ENCODE data around the gene ANKRD66.
"Not testable (repeated sequence)": the region's sequence is repeated elsewhere in the genome, so short reads cannot be mapped to it uniquely, and the experiment has no call there.

ANKRD66 gene

DNA sequence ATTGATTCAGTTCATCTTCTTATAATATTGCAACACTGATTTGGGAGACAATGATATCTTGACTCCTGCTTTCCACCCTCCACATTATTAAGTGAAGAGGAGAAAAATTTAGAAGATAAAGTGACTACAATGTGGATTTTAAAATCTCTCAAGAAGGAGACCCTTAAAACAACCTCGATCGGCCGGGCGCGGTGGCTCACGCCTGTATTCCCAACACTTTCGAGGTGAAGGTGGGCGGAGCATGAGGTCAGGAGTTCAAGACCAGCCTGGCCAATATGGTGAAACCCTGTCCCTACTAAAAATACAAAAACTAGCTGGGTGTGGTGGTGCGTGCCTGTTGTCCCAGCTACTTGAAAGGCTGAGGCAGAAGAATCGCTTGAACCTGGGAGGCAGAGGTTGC, 17.5 kb downstream of the ANKRD66 start:
- ATAC-seq, result not testable (repeated sequence)

DNA sequence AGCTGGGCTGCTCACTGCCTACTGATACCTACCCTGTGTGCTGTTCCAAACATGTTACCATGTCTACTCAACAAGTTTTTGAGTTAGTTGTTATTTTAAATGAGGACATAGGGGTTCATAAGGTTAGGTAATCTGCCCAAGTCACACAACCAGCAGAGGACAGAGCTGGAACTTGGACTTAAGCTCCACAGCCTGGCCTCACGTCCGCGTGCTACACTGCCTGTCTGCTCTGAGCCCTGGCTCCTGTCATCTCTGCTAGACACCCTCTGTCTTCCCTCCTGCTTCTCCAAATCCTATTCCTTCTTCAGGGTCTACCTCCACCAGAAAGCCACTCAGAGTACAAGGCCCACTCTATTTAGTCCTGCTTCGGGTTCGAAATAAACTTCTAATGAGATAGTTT, 18.2 kb downstream of the ANKRD66 start:
- ATAC-seq, result no peak
- TF ChIP-seq ARNTL (CRISPR knock-in tag; IDR thresholded peaks at IDR 0.05; ENCODE audit: borderline replicate concordance, low read depth) (no peak), RARB (CRISPR knock-in tag; IDR thresholded peaks at IDR 0.05) (no peak), OSR1 (CRISPR knock-in tag; IDR thresholded peaks at IDR 0.05) (no peak), ZNF70 (CRISPR knock-in tag; IDR thresholded peaks at IDR 0.05) (no peak), ZNF8 (CRISPR knock-in tag; IDR thresholded peaks at IDR 0.05) (no peak), ZNF565 (CRISPR knock-in tag; conservative IDR thresholded peaks at IDR 0.05; ENCODE audit: low read depth) (no peak), SNAI2 (CRISPR knock-in tag; IDR thresholded peaks at IDR 0.05) (no peak), GLIS3 (CRISPR knock-in tag; IDR thresholded peaks at IDR 0.05) (no peak), TOX (CRISPR knock-in tag; IDR thresholded peaks at IDR 0.05; ENCODE audit: borderline replicate concordance) (no peak), ISL1 (CRISPR knock-in tag; IDR thresholded peaks at IDR 0.05) (no peak), ZFP3 (CRISPR knock-in tag; IDR thresholded peaks at IDR 0.05) (no peak), ZC3H10 (CRISPR knock-in tag; IDR thresholded peaks at IDR 0.05) (no peak), ZFP30 (CRISPR knock-in tag; IDR thresholded peaks at IDR 0.05) (no peak), PPARA (CRISPR knock-in tag; IDR thresholded peaks at IDR 0.05; ENCODE audit: borderline replicate concordance) (no peak), BACH2 (CRISPR knock-in tag; IDR thresholded peaks at IDR 0.05; ENCODE audit: borderline replicate concordance) (no peak), TCF4 (CRISPR knock-in tag; IDR thresholded peaks at IDR 0.05; ENCODE audit: borderline replicate concordance) (no peak)
- TF ChIP-seq, protein P1, sequence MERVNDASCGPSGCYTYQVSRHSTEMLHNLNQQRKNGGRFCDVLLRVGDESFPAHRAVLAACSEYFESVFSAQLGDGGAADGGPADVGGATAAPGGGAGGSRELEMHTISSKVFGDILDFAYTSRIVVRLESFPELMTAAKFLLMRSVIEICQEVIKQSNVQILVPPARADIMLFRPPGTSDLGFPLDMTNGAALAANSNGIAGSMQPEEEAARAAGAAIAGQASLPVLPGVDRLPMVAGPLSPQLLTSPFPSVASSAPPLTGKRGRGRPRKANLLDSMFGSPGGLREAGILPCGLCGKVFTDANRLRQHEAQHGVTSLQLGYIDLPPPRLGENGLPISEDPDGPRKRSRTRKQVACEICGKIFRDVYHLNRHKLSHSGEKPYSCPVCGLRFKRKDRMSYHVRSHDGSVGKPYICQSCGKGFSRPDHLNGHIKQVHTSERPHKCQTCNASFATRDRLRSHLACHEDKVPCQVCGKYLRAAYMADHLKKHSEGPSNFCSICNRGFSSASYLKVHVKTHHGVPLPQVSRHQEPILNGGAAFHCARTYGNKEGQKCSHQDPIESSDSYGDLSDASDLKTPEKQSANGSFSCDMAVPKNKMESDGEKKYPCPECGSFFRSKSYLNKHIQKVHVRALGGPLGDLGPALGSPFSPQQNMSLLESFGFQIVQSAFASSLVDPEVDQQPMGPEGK (CRISPR knock-in tag; IDR thresholded peaks at IDR 0.05; ENCODE audit: borderline replicate concordance), result no peak
- TF ChIP-seq, protein P2, sequence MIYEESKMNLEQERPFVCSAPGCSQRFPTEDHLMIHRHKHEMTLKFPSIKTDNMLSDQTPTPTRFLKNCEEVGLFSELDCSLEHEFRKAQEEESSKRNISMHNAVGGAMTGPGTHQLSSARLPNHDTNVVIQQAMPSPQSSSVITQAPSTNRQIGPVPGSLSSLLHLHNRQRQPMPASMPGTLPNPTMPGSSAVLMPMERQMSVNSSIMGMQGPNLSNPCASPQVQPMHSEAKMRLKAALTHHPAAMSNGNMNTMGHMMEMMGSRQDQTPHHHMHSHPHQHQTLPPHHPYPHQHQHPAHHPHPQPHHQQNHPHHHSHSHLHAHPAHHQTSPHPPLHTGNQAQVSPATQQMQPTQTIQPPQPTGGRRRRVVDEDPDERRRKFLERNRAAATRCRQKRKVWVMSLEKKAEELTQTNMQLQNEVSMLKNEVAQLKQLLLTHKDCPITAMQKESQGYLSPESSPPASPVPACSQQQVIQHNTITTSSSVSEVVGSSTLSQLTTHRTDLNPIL (CRISPR knock-in tag; IDR thresholded peaks at IDR 0.05; ENCODE audit: low read depth), result no peak
- TF ChIP-seq, protein P3, sequence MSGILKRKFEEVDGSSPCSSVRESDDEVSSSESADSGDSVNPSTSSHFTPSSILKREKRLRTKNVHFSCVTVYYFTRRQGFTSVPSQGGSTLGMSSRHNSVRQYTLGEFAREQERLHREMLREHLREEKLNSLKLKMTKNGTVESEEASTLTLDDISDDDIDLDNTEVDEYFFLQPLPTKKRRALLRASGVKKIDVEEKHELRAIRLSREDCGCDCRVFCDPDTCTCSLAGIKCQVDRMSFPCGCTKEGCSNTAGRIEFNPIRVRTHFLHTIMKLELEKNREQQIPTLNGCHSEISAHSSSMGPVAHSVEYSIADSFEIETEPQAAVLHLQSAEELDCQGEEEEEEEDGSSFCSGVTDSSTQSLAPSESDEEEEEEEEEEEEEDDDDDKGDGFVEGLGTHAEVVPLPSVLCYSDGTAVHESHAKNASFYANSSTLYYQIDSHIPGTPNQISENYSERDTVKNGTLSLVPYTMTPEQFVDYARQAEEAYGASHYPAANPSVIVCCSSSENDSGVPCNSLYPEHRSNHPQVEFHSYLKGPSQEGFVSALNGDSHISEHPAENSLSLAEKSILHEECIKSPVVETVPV (CRISPR knock-in tag; IDR thresholded peaks at IDR 0.05), result no peak

DNA sequence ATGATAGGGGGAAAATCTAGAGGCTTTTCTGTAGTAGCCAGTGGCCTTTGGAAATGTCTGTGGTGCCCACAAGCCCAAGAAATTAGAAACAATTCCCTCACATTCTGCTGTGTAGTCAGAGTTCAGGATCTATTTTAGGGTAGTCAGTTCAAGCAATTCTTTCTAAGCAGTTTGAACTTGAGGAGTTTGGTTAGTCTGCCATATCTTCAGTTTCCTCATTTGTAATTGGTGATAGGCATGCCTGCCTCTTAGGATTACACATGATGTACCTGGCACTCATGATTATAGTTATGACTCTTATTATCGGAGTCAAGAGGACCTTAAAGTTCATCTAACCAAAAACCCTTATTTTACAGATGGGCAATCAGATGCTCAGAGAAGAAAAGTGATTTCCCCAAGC, 25.3 kb downstream of the ANKRD66 start:
- no peak for ATAC-seq
- TF ChIP-seq OSR1 (CRISPR knock-in tag; IDR thresholded peaks at IDR 0.05) (no peak), ARNTL (CRISPR knock-in tag; IDR thresholded peaks at IDR 0.05; ENCODE audit: borderline replicate concordance, low read depth) (no peak)

DNA sequence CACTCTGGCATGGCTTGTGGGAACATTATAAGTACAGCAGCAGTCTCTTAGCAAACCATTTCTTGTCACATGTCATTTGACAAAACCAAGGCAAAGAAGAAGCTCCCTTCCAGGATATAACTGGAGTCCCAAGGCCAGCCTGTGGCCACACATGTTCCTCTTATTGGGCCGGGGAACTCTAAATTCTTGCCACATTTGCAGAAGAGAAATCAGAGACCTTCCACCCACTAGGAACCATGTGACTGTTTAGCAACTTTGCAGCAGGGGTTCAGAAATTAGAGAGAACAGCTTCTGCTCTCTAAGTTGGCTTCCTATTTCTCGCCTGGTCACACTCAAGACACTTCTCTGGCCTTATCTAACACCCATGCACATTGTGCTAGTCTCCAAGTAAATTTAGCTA, 26.0 kb downstream of the ANKRD66 start:
- TF ChIP-seq ISL1 (CRISPR knock-in tag; IDR thresholded peaks at IDR 0.05) (no peak), ESRRG (CRISPR knock-in tag; IDR thresholded peaks at IDR 0.05) (no peak), ARNTL (CRISPR knock-in tag; IDR thresholded peaks at IDR 0.05; ENCODE audit: borderline replicate concordance, low read depth) (no peak), ZNF70 (CRISPR knock-in tag; IDR thresholded peaks at IDR 0.05) (no peak), TCF4 (CRISPR knock-in tag; IDR thresholded peaks at IDR 0.05; ENCODE audit: borderline replicate concordance) (no peak), ZFP30 (CRISPR knock-in tag; IDR thresholded peaks at IDR 0.05) (no peak), ZC3H10 (CRISPR knock-in tag; IDR thresholded peaks at IDR 0.05) (no peak), OSR1 (CRISPR knock-in tag; IDR thresholded peaks at IDR 0.05) (no peak), TOX (CRISPR knock-in tag; IDR thresholded peaks at IDR 0.05; ENCODE audit: borderline replicate concordance) (no peak), ZNF8 (CRISPR knock-in tag; IDR thresholded peaks at IDR 0.05) (no peak)
- TF ChIP-seq, protein P1 (CRISPR knock-in tag; IDR thresholded peaks at IDR 0.05; ENCODE audit: borderline replicate concordance), result no peak
- TF ChIP-seq, protein P2 (CRISPR knock-in tag; IDR thresholded peaks at IDR 0.05; ENCODE audit: low read depth), result no peak
- TF ChIP-seq, protein P3 (CRISPR knock-in tag; IDR thresholded peaks at IDR 0.05), result no peak
- no peak for ATAC-seq
